Right forelimb (tissue), 1 donor: ENCODE results near the gene TTC28.

Source experiments
- DNase-seq: peaks from one replicate; pipeline ENCODE4 v3.0.0-alpha.2; 2018

TTC28 gene

GRCh38 chr22:27933186-27933983 lies 746.3 kb downstream of the TTC28 start:
- DNase-seq: no peak

- DNase-seq: no peak
Observed at GRCh38 chr22:27930331-27931060, 749.1 kb downstream of the TTC28 start.
